Pancreas (tissue), 10 donors: Measurements from ENCODE around the gene RACK1. TPM values are rescaled to one million over a fixed set of nuclear protein-coding genes. Genes with fewer than 3 reads are reported as not detected.

Source experiments
- ATAC-seq, 4 donors: fragments of 200-7000 bp; cut with Tn5 transposase; one replicate each; pipeline versions ENCODE4 v1.8.0 to v1.9.1; 2020; ENCODE audit warnings: mild to moderate bottlenecking in 4 of 4, moderate library complexity in 4 of 4
- DNase-seq, 6 donors: peaks; one replicate each; pipeline ENCODE4 v3.0.0-alpha.2; 2020
- FAIRE-seq: peaks from 2 replicates; lab custom pipeline; 2012; peaks lifted over from hg19 to GRCh38; lab: Jason Lieb, UNC
- H3K27ac ChIP-seq, 4 donors: fragments of 200-600 bp; sonication (generic); 1 replicate in 3 of 4; 2 replicates in 1 of 4; pipeline versions ENCODE4 v1.5.0 to v1.8.0; 2020
- H3K27me3 ChIP-seq, 4 donors: fragments of 200-600 bp; one replicate each; pipeline ENCODE4 v1.8.0; 2021
- H3K36me3 ChIP-seq, 3 donors: fragments of 200-600 bp; sonication (generic) in 1 of 3; one replicate each; pipeline versions ENCODE4 v1.5.0 to v1.8.0; 2020 to 2021
- H3K4me1 ChIP-seq, 3 donors: fragments of 200-600 bp; one replicate each; pipeline ENCODE4 v1.8.0; 2021
- H3K4me3 ChIP-seq, 4 donors: fragments of 200-600 bp; sonication (generic) in 2 of 4; one replicate each; pipeline versions ENCODE4 v1.5.0 to v1.8.0; 2020 to 2021
- H3K9me3 ChIP-seq, 4 donors: fragments of 200-600 bp; one replicate each; pipeline ENCODE4 v1.8.0; 2021
- WGBS, 2 donors: extraction: QIAGEN DNeasy Blood & Tissue Kit; methylation state at CpG; one replicate each; pipeline ENCODE4 v1.1.7; 2013; 5-methylcytosine and 5-hydroxymethylcytosine counted together
- intact Hi-C, 3 donors: fragments of 100-400 bp; cut with DNase I; formaldehyde crosslinking; loops; one replicate each; pipeline versions ENCODE4 v1.11.1 to v1.14.2; 2022
- microRNA-seq, 2 donors: library from miRNA; unstranded; fragments of <30 nt; microRNA quantifications; one replicate each; pipeline versions ENCODE4 to v1.1.0, GENCODE V29; 2019 to 2020
- polyA plus RNA-seq, 2 donors: library from polyadenylated mRNA; stranded (reverse); fragments of 200-250 nt; gene quantifications; one replicate each; pipeline ENCODE4 v1.2.3, GENCODE V29; 2013
- total RNA-seq, 6 donors: library from RNA; stranded (reverse); fragmentation: NEBNext Ultra II Directional in 4 of 6; extraction: Animal tissue kit (Norgen Biotek cat#: 25700) in 4 of 6; gene quantifications; one replicate each; pipeline versions ENCODE4 v1.2.1 to v1.2.4, GENCODE V29; 2021 to 2023
- TF ChIP-seq, protein P1 (sequence below), 4 donors: fragments of 200-600 bp; sonication (generic) in 3 of 4; IDR thresholded peaks; one replicate each; pipeline versions ENCODE4 v1.5.0 to v1.8.0; 2021; ENCODE audit warnings: antibody characterized with exemption in 4 of 4
- donor health status: healthy with polysubstance abuse.
- donor health status: DM: no; HTN: no; CAD: no; lungs with moderate emphysema.
- donor health status: DM: no; HTN: no; CAD: no.
- donor health status: control.
- donor health status: control.
- donor health status: Bipolar disorder and iron deficiency.
- donor health status: DM: yes; HTN: yes; CAD: no.
- donor health status: DM: no; HTN: no; CAD: no.
- donor health status: DM: no; HTN: no; CAD: no.
- donor health status: DM: yes; HTN: yes; CAD: no.

The RACK1 gene
- total and polyA plus RNA-seq, 8 donors = 974 to 1,629 (median 1,233) TPM

DNA sequence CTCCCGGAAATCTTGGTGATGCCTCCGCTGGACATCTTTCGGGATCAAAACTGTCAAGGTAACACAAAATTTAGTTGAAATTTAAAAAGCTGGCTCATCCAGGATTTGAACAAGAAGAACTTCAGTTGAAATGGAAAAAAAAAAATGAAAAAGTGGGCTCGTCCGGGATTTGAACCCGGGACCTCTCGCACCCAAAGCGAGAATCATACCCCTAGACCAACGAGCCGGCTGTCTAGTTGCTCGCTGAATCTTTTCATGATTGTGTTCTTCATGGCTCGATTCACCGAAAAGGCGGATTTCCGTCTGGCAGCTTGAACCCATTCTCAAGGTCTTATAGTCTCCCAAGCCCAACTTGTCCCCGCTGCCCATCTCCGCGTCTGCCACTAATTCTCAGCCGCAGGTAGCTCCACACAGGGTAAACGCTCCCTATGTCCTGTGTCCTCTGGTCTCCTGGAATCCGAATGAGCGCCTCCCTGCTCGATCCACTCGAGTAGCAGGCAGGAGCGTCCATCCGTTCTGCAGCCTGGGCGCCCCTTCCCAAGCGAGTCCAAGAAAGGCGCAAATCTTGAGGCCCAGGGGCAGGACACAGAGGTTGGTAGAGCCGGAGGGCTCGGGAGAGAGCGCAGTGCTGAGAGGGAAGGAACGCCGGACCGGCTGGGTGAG is 54.9 kb downstream of the RACK1 start:
- peak overlapping the region in 3 of 4 donors; percentile 23 to 80 (median 72) for H3K27ac ChIP-seq
- ATAC-seq = peak; percentile 26 to 48 (median 32)
- intact Hi-C loops = no loop called here
- H3K4me1 ChIP-seq = peaks cover 3 to 12% (median 7%) of the 10 kb centered on the region in 3 donors
- no peaks in the 10 kb centered on the region for H3K9me3 ChIP-seq
- no peaks in the 10 kb centered on the region for H3K27me3 ChIP-seq
- H3K4me3 ChIP-seq = peak overlapping the region; percentile 56 to 85 (median 77)
- FAIRE-seq = no peak
- WGBS, 2 donors = 0 to 1% methylated on average over 35 of the region's 35 CpGs
- peak in 5 of 6 donors; percentile 61 to 90 (median 80) for DNase-seq
- TF ChIP-seq, protein P1, sequence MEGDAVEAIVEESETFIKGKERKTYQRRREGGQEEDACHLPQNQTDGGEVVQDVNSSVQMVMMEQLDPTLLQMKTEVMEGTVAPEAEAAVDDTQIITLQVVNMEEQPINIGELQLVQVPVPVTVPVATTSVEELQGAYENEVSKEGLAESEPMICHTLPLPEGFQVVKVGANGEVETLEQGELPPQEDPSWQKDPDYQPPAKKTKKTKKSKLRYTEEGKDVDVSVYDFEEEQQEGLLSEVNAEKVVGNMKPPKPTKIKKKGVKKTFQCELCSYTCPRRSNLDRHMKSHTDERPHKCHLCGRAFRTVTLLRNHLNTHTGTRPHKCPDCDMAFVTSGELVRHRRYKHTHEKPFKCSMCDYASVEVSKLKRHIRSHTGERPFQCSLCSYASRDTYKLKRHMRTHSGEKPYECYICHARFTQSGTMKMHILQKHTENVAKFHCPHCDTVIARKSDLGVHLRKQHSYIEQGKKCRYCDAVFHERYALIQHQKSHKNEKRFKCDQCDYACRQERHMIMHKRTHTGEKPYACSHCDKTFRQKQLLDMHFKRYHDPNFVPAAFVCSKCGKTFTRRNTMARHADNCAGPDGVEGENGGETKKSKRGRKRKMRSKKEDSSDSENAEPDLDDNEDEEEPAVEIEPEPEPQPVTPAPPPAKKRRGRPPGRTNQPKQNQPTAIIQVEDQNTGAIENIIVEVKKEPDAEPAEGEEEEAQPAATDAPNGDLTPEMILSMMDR (IDR thresholded peaks at IDR 0.05) = no peak
- no peaks in the 10 kb centered on the region for H3K36me3 ChIP-seq

DNA sequence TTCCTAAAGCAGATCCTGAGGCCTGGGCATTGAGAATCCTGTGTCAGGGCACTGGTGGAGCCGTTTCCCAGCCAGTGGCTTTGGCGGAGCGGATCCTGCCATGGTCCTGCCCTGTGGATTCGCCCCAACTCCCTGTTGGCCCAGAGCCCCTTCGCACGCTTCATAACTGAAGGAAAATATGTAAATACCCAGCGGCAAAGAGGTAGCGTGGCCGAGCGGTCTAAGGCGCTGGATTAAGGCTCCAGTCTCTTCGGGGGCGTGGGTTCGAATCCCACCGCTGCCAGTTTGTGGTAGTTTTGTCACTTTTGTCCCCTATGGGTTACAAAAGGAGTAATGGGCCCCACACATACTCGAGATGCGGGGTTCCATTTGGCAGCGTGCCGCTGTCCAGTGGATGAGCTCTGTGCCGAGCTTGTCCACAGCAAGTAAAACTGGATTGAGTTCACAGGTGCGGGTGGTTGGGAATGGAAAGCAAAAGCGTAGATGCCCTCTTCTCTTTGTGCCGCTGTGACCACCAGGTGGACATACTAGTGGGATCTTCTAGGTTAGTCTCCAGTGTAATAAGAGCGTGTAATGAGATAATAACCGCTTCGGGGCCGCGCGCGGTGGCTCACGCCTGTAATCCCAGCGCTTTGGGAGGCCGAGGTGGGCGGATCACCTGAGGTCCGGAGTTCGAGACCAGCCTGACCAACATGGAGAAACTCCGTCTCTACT is 56.0 kb downstream of the RACK1 start:
- Histone ChIP-seq H3K36me3 (no peaks in the 10 kb centered on the region), H3K4me1 (peaks cover 3 to 12% (median 4%) of the 10 kb centered on the region in 3 donors), H3K27ac (peak overlapping the region in 3 of 4 donors; percentile 10 to 80 (median 72)), H3K4me3 (peak overlapping the region in 2 of 4 donors; percentile 69 to 85), H3K27me3 (no peaks in the 10 kb centered on the region), H3K9me3 (no peaks in the 10 kb centered on the region)
- FAIRE-seq (no peak), ATAC-seq (peak; percentile 10 to 39 (median 22)), DNase-seq (peak; percentile 69 to 90 (median 82))
- intact Hi-C loops = no loop called here
- 1 to 4% methylated on average over 37 of the region's 37 CpGs for WGBS, 2 donors
- TF ChIP-seq, protein P1 (IDR thresholded peaks at IDR 0.05) = no peak

DNA sequence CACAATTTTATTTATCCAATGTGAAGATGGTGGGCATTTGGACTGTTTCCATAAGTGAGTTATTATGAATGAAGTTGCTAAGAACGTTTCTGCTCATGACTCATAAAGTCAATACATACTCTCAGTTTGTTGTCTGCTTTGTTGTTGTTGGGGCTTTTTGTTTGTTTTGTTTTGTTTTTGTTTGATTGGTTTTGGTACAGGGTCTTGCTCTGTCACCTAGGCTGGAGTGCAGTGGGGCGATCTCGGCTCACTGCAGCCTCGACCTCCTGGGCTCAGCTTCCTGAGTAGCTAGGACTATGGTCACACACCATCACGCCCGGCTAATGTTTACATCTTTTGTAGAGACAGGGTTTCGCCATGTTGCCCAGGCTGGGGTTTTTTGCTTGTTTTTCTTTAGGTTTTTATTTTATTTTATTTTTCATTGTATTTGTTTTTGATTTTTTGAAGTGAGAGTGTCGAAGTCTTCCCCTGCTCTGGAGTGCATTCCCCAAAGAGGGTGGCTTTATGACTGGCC is 56.7 kb downstream of the RACK1 start:
- intact Hi-C loops = no loop called here
- no peaks in the 10 kb centered on the region for H3K36me3 ChIP-seq
- ATAC-seq (no peak), DNase-seq (no peak), FAIRE-seq (no peak)
- H3K4me1 ChIP-seq = peaks cover 0 to 8% (median 0%) of the 10 kb centered on the region in 3 donors
- TF ChIP-seq, protein P1 (IDR thresholded peaks at IDR 0.05) = no peak
- peak overlapping the region in 2 of 4 donors; percentile 10 to 80 for H3K27ac ChIP-seq
- H3K9me3 ChIP-seq = no peaks in the 10 kb centered on the region
- WGBS, 2 donors = 49 to 54% methylated on average over 8 of the region's 8 CpGs
- H3K4me3 ChIP-seq = no peak overlapping the region
- H3K27me3 ChIP-seq = no peaks in the 10 kb centered on the region

Small RNA genes within 50 kb of the gene (microRNA-seq; reads per million reads assigned to microRNA genes)
- gene MIR4638 = 0 to 0.88 reads per million in 2 donors

Other genes with a start within 250 kb of the RACK1 start
- 10 to 100 TPM in 1 of 6 donors, 1 to 10 TPM in 5; 2.7 to 21.2 (median 5.6) TPM for gene BTNL9, start 203.6 kb downstream of the RACK1 start, total RNA-seq
- gene BTNL9, start 203.6 kb downstream of the RACK1 start, polyA plus RNA-seq = 10 to 100 TPM; 38.2 to 57.0 TPM
- gene OR2V1, start 112.7 kb downstream of the RACK1 start, total RNA-seq = not detected
- gene OR2V1, start 112.7 kb downstream of the RACK1 start, polyA plus RNA-seq = not detected
- gene OR2V2, start 96.3 kb downstream of the RACK1 start, total RNA-seq = not detected
- not detected for gene OR2V2, start 96.3 kb downstream of the RACK1 start, polyA plus RNA-seq
- 10 to 100 TPM in 1 of 6 donors, 1 to 10 TPM in 5; 1.9 to 11.1 (median 3.9) TPM for gene TRIM7, start 38.7 kb downstream of the RACK1 start, total RNA-seq
- 1 to 10 TPM; 2.4 to 3.0 TPM for gene TRIM7, start 38.7 kb downstream of the RACK1 start, polyA plus RNA-seq
- gene TRIM41, start 20.6 kb downstream of the RACK1 start, total RNA-seq = 10 to 100 TPM; 11.4 to 22.1 (median 12.1) TPM
- 10 to 100 TPM; 17.3 to 28.7 TPM for gene TRIM41, start 20.6 kb downstream of the RACK1 start, polyA plus RNA-seq
- 10 to 100 TPM in 1 of 6 donors, 1 to 10 TPM in 5; 5.6 to 10.4 (median 7.4) TPM for gene TRIM52, start 17.2 kb upstream of the RACK1 start, total RNA-seq
- 10 to 100 TPM; 12.8 to 18.1 TPM for gene TRIM52, start 17.2 kb upstream of the RACK1 start, polyA plus RNA-seq
- under 1 TPM in 2 of 6 donors, not detected in 4; 0.23 to 0.24 TPM for gene OR4F3, start 123.4 kb upstream of the RACK1 start, total RNA-seq
- gene OR4F3, start 123.4 kb upstream of the RACK1 start, polyA plus RNA-seq = not detected